WTC11 (cell line): Measurements from ENCODE around the gene PROK1.

Source experiments
- ATF2 ChIP-seq: sonication (generic); formaldehyde crosslinking; IDR thresholded peaks from 2 replicates; pipeline ENCODE4 v1.8.1; 2022; ENCODE audit warnings: low read depth, missing genetic modification reagents, borderline replicate concordance
- CREB1 ChIP-seq: sonication (generic); formaldehyde crosslinking; IDR thresholded peaks from 2 replicates; pipeline ENCODE4 v1.8.0; 2023; ENCODE audit warnings: mild to moderate bottlenecking, missing genetic modification reagents
- CTCF ChIP-seq: fragments of 200-600 bp; IDR thresholded peaks from 2 replicates; pipeline ENCODE4 v1.8.0; 2022; ENCODE audit warnings: antibody characterized with exemption
- E2F5 ChIP-seq: sonication (generic); formaldehyde crosslinking; IDR thresholded peaks from 2 replicates; pipeline ENCODE4 v1.8.1; 2022; ENCODE audit warnings: mild to moderate bottlenecking, moderate library complexity, missing genetic modification reagents
- ETV6 ChIP-seq: sonication (generic); formaldehyde crosslinking; IDR thresholded peaks from 2 replicates; pipeline ENCODE4 v1.8.1; 2022; ENCODE audit warnings: mild to moderate bottlenecking, missing genetic modification reagents
- JUN ChIP-seq: sonication (generic); formaldehyde crosslinking; IDR thresholded peaks from 2 replicates; pipeline ENCODE4 v1.8.0; 2023; ENCODE audit warnings: mild to moderate bottlenecking, missing genetic modification reagents
- MAX ChIP-seq: sonication (generic); formaldehyde crosslinking; IDR thresholded peaks from 2 replicates; pipeline ENCODE4 v1.8.0; 2022; ENCODE audit warnings: mild to moderate bottlenecking, missing genetic modification reagents
- RELA ChIP-seq: sonication (generic); formaldehyde crosslinking; IDR thresholded peaks from 2 replicates; pipeline ENCODE4 v1.8.1; 2022; ENCODE audit warnings: missing genetic modification reagents, mild to moderate bottlenecking, borderline replicate concordance
- ZNF416 ChIP-seq: fragments of 250-450 bp; sonication (Bioruptor Pico); IDR thresholded peaks from 2 replicates; pipeline ENCODE4 v1.9.0; 2021; ENCODE audit warnings: mild to moderate bottlenecking, inconsistent platforms

- TF ChIP-seq MAX (no peak), ZNF416 (no peak), CTCF (no peak), ETV6 (CRISPR knock-in tag) (no peak), RELA (no peak), ATF2 (no peak), JUN (CRISPR knock-in tag) (no peak), CREB1 (CRISPR knock-in tag) (no peak), E2F5 (no peak)
Measured at GRCh38 chr1:110487726-110488125, 36.8 kb downstream of the PROK1 start.
